ENCODE measurements around the gene EFCAB8. TPM values are rescaled to one million over a fixed set of nuclear protein-coding genes. Genes with fewer than 3 reads are reported as not detected.

The EFCAB8 gene
- total RNA-seq, 1 experiment from 2014 or later: 1.8 TPM

GRCh38 chr20:32894026-32894483, 35.3 kb downstream of the EFCAB8 start:
- no peaks in the 10 kb centered on the region for H3K4me1 Mint-ChIP-seq (ENCODE audit: low read depth, unreplicated experiment)
- BruUV-seq (replicated peaks): no TSS peak
- ChIA-PET POLR2A (no interaction called here), CTCF (no interaction called here)
- no peaks in the 10 kb centered on the region for H3K9me3 Mint-ChIP-seq (ENCODE audit: unreplicated experiment)
- DNase-seq: peak in 1 of 2 experiments; percentile 57
- no peaks in the 10 kb centered on the region for H3K27me3 Mint-ChIP-seq (ENCODE audit: insufficient read depth, unreplicated experiment)
- no peak overlapping the region for H3K4me3 Mint-ChIP-seq (ENCODE audit: unreplicated experiment)
- H3K27ac Mint-ChIP-seq (ENCODE audit: unreplicated experiment): no peak overlapping the region
- Histone ChIP-seq H3K4me3 (ENCODE audit: low read depth, low read length) (no peak overlapping the region), H3K36me3 (ENCODE audit: control insufficient read depth, insufficient read depth, low read length) (no peaks in the 10 kb centered on the region), H3K27me3 (replicated peaks; ENCODE audit: control insufficient read depth, insufficient read depth, low read length) (no peaks in the 10 kb centered on the region), H3K4me1 (no peaks in the 10 kb centered on the region), H3K9me3 (no peaks in the 10 kb centered on the region)
- intact Hi-C loops (cut with micrococcal nuclease; ENCODE audit: unreplicated experiment): no loop called here
- TF ChIP-seq CTCF (IDR thresholded peaks at IDR 0.05; ENCODE audit: insufficient read depth in 1 of 2, low read depth in 1 of 2, low read length in 1 of 2, severe bottlenecking in 1 of 2, unreplicated experiment in 1 of 2): peak; percentile 45 to 75
- H3K36me3 Mint-ChIP-seq (ENCODE audit: insufficient read depth, unreplicated experiment): no peaks in the 10 kb centered on the region

- no peaks in the 10 kb centered on the region for H3K36me3 Mint-ChIP-seq (ENCODE audit: insufficient read depth, unreplicated experiment)
- intact Hi-C loops (cut with micrococcal nuclease; ENCODE audit: unreplicated experiment): no loop called here
- H3K9me3 Mint-ChIP-seq (ENCODE audit: unreplicated experiment): no peaks in the 10 kb centered on the region
- no peak for DNase-seq
- Histone ChIP-seq H3K27me3 (replicated peaks; ENCODE audit: control insufficient read depth, insufficient read depth, low read length) (no peaks in the 10 kb centered on the region), H3K4me1 (no peaks in the 10 kb centered on the region), H3K36me3 (ENCODE audit: control insufficient read depth, insufficient read depth, low read length) (no peaks in the 10 kb centered on the region), H3K4me3 (ENCODE audit: low read depth, low read length) (no peak overlapping the region), H3K9me3 (no peaks in the 10 kb centered on the region)
- TF ChIP-seq CTCF (IDR thresholded peaks at IDR 0.05; ENCODE audit: insufficient read depth in 1 of 2, low read depth in 1 of 2, low read length in 1 of 2, severe bottlenecking in 1 of 2, unreplicated experiment in 1 of 2): no peak
- no peaks in the 10 kb centered on the region for H3K4me1 Mint-ChIP-seq (ENCODE audit: low read depth, unreplicated experiment)
- BruUV-seq (replicated peaks): no TSS peak
- no peak overlapping the region for H3K27ac Mint-ChIP-seq (ENCODE audit: unreplicated experiment)
- POLR2A ChIA-PET: no interaction called here
- H3K4me3 Mint-ChIP-seq (ENCODE audit: unreplicated experiment): no peak overlapping the region
- CTCF ChIA-PET: no interaction called here
- no peaks in the 10 kb centered on the region for H3K27me3 Mint-ChIP-seq (ENCODE audit: insufficient read depth, unreplicated experiment)
Measured at GRCh38 chr20:32894711-32895355, 36.1 kb downstream of the EFCAB8 start.

GRCh38 chr20:32896521-32897280, 38.0 kb downstream of the EFCAB8 start:
- Mint-ChIP-seq H3K4me3 (ENCODE audit: unreplicated experiment) (no peak overlapping the region), H3K27me3 (ENCODE audit: insufficient read depth, unreplicated experiment) (no peaks in the 10 kb centered on the region), H3K36me3 (ENCODE audit: insufficient read depth, unreplicated experiment) (no peaks in the 10 kb centered on the region), H3K9me3 (ENCODE audit: unreplicated experiment) (no peaks in the 10 kb centered on the region), H3K4me1 (ENCODE audit: low read depth, unreplicated experiment) (no peaks in the 10 kb centered on the region), H3K27ac (ENCODE audit: unreplicated experiment) (no peak overlapping the region)
- Histone ChIP-seq H3K4me3 (ENCODE audit: low read depth, low read length) (no peak overlapping the region), H3K9me3 (no peaks in the 10 kb centered on the region), H3K36me3 (ENCODE audit: control insufficient read depth, insufficient read depth, low read length) (no peaks in the 10 kb centered on the region), H3K27me3 (replicated peaks; ENCODE audit: control insufficient read depth, insufficient read depth, low read length) (no peaks in the 10 kb centered on the region), H3K4me1 (no peaks in the 10 kb centered on the region)
- intact Hi-C loops (cut with micrococcal nuclease; ENCODE audit: unreplicated experiment): no loop called here
- DNase-seq: no peak
- no peak for TF ChIP-seq CTCF (IDR thresholded peaks at IDR 0.05; ENCODE audit: insufficient read depth in 1 of 2, low read depth in 1 of 2, low read length in 1 of 2, severe bottlenecking in 1 of 2, unreplicated experiment in 1 of 2)
- POLR2A ChIA-PET: no interaction called here
- no TSS peak for BruUV-seq (replicated peaks)
- CTCF ChIA-PET: interaction anchor here (0.7 to 0.8 kb wide), 2 partner anchors 8 to 28 kb away, joined by 3 to 4 read pairs; no protein-coding TSS in a partner anchor

Data from Caco-2 (cell line).